ENCODE measurements around the gene RXFP1.

- no peak for TF ChIP-seq CTCF (IDR thresholded peaks at IDR 0.05)
- no peak for TF ChIP-seq POLR2AphosphoS5 (IDR thresholded peaks at IDR 0.05)
- no peak for TF ChIP-seq POLR2A (IDR thresholded peaks at IDR 0.05)
- no peak for TF ChIP-seq EP300 (IDR thresholded peaks at IDR 0.05)
Measured at GRCh38 chr4:158538176-158538575, 16.5 kb downstream of the RXFP1 start.
